Liver (tissue), 3 donors: ENCODE data around the gene HS6ST3.

Source experiments
- ATF3 ChIP-seq: IDR thresholded peaks from 2 replicates; pipeline ENCODE4 v1.6.1; 2016; ENCODE audit warnings: antibody characterized with exemption
- CTCF ChIP-seq: fragments of 150-350 bp; IDR thresholded peaks from 2 replicates; pipeline ENCODE4 v1.5.1; 2017; ENCODE audit warnings: improper control_type of control experiment, low read depth, low read length; ENCODE audit not compliant: missing input control
- GABPA ChIP-seq, 2 donors: IDR thresholded peaks in 1 of 2; conservative IDR thresholded peaks in 1 of 2; 2 replicates each; pipeline ENCODE4 v1.6.1; 2016; ENCODE audit warnings: antibody characterized with exemption in 2 of 2, mild to moderate bottlenecking in 1 of 2, moderate library complexity in 1 of 2
- MAX ChIP-seq: IDR thresholded peaks from 2 replicates; pipeline ENCODE4 v1.6.1; 2016; ENCODE audit warnings: antibody characterized with exemption
- SP1 ChIP-seq: IDR thresholded peaks from 2 replicates; pipeline ENCODE4 v1.6.1; 2018; ENCODE audit warnings: antibody characterized with exemption, mild to moderate bottlenecking
- TAF1 ChIP-seq: conservative IDR thresholded peaks from 2 replicates; pipeline ENCODE4 v1.6.1; 2016; ENCODE audit warnings: antibody characterized with exemption, mild to moderate bottlenecking
- donor health status: healthy.
- donor health status: healthy.

- TF ChIP-seq MAX (no peak), CTCF (no peak), ATF3 (no peak), SP1 (no peak), TAF1 (no peak), GABPA (IDR thresholded peaks at IDR 0.05 in 1 of 2, conservative IDR thresholded peaks at IDR 0.05 in 1 of 2) (no peak)
Observed at GRCh38 chr13:96398486-96398885, 308.6 kb downstream of the HS6ST3 start.
